RWPE1 (cell line): ENCODE measurements around the gene BMP10.

ENCODE experiments used
- CTCF ChIA-PET: fragments of 350-600 bp; sonication (Branson Sonifier 250); formaldehyde crosslinking; extraction: SDS; loops from one replicate; lab custom pipeline; 2021; lab: Yijun Ruan, JAX
- POLR2A ChIA-PET: fragments of 400-600 bp; formaldehyde crosslinking; extraction: SDS; loops from one replicate; lab custom pipeline; 2020; ENCODE audit warnings: antibody characterized with exemption; ENCODE audit not compliant: low non-redundant PET; lab: Yijun Ruan, JAX
- DNase-seq: peaks from one replicate; pipeline ENCODE4 v3.0.0; 2012; ENCODE audit warnings: low spot score
- H3K27ac ChIP-seq: fragments of 450-650 bp; 2 replicates; pipeline ENCODE4 v1.5.1; 2017
- CTCF ChIP-seq: fragments of 450-650 bp; conservative IDR thresholded peaks from 2 replicates; pipeline ENCODE4 v1.5.1; 2017; ENCODE audit warnings: low read depth, mild to moderate bottlenecking

Gene BMP10

DNA sequence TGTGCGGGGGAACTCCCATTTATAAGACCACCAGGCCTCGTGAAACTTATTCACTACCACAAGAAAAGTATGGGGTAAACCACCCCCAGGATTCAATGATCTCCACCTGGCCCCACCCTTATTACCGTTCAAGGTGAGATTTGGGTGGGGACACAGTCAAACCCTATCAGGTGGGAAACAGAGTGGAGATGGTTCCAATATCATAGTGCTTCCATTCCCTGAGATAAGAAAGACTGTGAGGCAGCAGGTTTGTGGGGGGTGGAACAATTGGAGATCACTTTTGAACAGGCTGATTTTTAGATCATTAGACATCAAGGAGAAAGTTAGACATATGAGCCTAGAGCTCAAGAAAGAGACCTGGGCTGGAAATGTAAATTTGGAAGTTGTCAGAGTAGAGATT lies 42.2 kb upstream of the BMP10 start:
- no peak for TF ChIP-seq CTCF
- no peak overlapping the region for H3K27ac ChIP-seq
- no peak for DNase-seq
- ChIA-PET CTCF (interaction anchor here (0.6 to 1.2 kb wide), 2 partner anchors 11 to 21 kb away, joined by 3 read pairs; no protein-coding TSS in a partner anchor), POLR2A (no interaction called here)

GRCh38 chr2:68912732-68913131 lies 41.5 kb upstream of the BMP10 start:
- DNase-seq = no peak
- ChIA-PET CTCF (interaction anchor here (0.6 kb wide), 1 partner anchor 47 kb away, joined by 4 read pairs; no protein-coding TSS in a partner anchor), POLR2A (no interaction called here)
- H3K27ac ChIP-seq = no peak overlapping the region
- no peak for TF ChIP-seq CTCF

GRCh38 chr2:68912111-68912510 lies 40.9 kb upstream of the BMP10 start:
- POLR2A ChIA-PET = no interaction called here
- DNase-seq = no peak
- no peak overlapping the region for H3K27ac ChIP-seq
- CTCF ChIA-PET = interaction anchor here (0.9 kb wide), 1 partner anchor 168 kb away, joined by 3 read pairs; no protein-coding TSS in a partner anchor
- no peak for TF ChIP-seq CTCF

DNA sequence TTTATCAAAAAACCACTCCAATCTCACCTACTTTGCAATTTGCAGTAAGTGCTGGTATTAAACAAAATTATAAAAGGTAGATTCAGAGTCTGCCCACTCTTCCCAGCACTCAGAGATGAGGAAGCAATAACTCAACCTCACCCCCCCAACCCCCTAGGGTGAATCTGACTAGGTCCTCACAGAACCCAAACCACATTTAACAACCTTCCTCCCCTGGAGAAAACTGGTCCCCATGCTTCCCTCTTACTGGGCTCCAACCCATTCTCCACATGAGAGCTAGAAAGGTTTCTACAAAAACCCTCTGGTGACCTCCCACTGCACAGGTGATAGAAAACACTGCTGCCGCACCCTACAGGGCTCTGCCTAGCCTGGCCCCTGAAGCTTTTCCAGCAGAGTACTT lies 40.5 kb upstream of the BMP10 start:
- no peak overlapping the region for H3K27ac ChIP-seq
- CTCF ChIA-PET = interaction anchor here (0.9 kb wide), 1 partner anchor 167 kb away, joined by 3 read pairs; no protein-coding TSS in a partner anchor
- POLR2A ChIA-PET = no interaction called here
- DNase-seq = no peak
- no peak for TF ChIP-seq CTCF

GRCh38 chr2:68911246-68911645 lies 40.0 kb upstream of the BMP10 start:
- ChIA-PET POLR2A (no interaction called here), CTCF (no interaction called here)
- no peak for TF ChIP-seq CTCF
- no peak overlapping the region for H3K27ac ChIP-seq
- no peak for DNase-seq

GRCh38 chr2:68909793-68910674 lies 38.8 kb upstream of the BMP10 start:
- ChIA-PET POLR2A (no interaction called here), CTCF (interaction anchor here (0.6 to 1.9 kb wide), 12 partner anchors 9 to 446 kb away, joined by 3 to 11 read pairs (median 3); no protein-coding TSS in a partner anchor)
- peak; percentile 92 for TF ChIP-seq CTCF
- DNase-seq = peak; percentile 65
- H3K27ac ChIP-seq = no peak overlapping the region
